ENCODE data around the gene EMILIN2.
A peak's percentile ranks its signal among the peaks of the same experiment; 100 is the strongest.

The EMILIN2 gene

DNA sequence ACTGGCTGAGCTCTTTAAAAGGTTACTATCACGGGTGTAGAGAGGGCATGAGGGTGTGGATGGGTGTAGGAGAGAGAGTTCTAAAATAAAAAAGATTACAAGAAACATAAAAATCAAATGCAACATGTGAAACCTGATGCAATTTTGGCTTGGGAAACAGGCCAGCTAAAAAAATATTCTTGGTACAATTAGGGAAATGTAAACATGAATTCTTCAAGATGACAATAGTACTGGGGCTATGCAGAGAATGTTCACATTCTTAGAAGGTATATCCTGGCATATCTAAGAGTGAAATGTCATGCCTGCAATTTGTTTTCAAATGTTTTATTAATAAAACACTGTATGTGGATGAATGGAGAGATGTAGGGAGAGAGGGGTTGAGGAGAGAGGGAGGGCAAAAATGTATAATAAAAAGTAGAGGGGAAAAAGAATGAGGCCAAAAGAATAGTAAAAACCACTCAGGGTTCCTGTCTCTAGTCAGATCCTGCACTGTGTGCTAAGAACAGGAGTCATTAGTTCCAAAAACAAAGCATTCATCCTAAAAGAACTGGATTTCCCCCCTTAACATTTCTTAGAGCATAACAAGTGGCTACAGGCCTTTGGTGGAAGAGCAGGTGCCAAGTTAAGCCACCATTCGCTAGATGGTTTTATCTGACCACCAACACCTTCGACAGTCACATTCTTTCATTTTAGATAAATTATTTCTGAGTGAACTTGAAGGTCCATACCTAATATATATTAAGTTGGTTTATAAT is 88.8 kb downstream of the EMILIN2 start:
- Histone ChIP-seq H3K4me3 (ENCODE audit: low read length, poor library complexity, severe bottlenecking) (no peak overlapping the region), H3K27me3 (ENCODE audit: insufficient read depth, low read length, poor library complexity, severe bottlenecking) (no peaks in the 10 kb centered on the region), H3K79me2 (ENCODE audit: insufficient read depth, low read length) (no peaks in the 10 kb centered on the region), H3K4me1 (ENCODE audit: insufficient read depth, low read length, poor library complexity, severe bottlenecking) (no peaks in the 10 kb centered on the region), H4K20me1 (ENCODE audit: insufficient read depth, low read length, poor library complexity, severe bottlenecking) (no peaks in the 10 kb centered on the region), H3K9me2 (replicated peaks; ENCODE audit: low read depth, low read length) (no peaks in the 10 kb centered on the region), H3K9me3 (ENCODE audit: insufficient read depth, low read depth, low read length) (no peaks in the 10 kb centered on the region), H3K4me2 (ENCODE audit: low read depth, low read length, poor library complexity, severe bottlenecking) (no peak overlapping the region), H2AFZ (ENCODE audit: low read length) (no peak overlapping the region), H3K36me3 (ENCODE audit: insufficient read depth, low read length) (peaks cover 87% of the 10 kb centered on the region), H3F3A (ENCODE audit: low read depth) (no peaks in the 10 kb centered on the region), H3K9ac (ENCODE audit: low read depth, low read length, poor library complexity, severe bottlenecking) (no peak overlapping the region)
- no peak for TF ChIP-seq EZH2phosphoT487 (IDR thresholded peaks at IDR 0.05; ENCODE audit: borderline replicate concordance)
- TF ChIP-seq, protein P1, sequence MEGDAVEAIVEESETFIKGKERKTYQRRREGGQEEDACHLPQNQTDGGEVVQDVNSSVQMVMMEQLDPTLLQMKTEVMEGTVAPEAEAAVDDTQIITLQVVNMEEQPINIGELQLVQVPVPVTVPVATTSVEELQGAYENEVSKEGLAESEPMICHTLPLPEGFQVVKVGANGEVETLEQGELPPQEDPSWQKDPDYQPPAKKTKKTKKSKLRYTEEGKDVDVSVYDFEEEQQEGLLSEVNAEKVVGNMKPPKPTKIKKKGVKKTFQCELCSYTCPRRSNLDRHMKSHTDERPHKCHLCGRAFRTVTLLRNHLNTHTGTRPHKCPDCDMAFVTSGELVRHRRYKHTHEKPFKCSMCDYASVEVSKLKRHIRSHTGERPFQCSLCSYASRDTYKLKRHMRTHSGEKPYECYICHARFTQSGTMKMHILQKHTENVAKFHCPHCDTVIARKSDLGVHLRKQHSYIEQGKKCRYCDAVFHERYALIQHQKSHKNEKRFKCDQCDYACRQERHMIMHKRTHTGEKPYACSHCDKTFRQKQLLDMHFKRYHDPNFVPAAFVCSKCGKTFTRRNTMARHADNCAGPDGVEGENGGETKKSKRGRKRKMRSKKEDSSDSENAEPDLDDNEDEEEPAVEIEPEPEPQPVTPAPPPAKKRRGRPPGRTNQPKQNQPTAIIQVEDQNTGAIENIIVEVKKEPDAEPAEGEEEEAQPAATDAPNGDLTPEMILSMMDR (conservative IDR thresholded peaks at IDR 0.05; ENCODE audit: low read length), result no peak

DNA sequence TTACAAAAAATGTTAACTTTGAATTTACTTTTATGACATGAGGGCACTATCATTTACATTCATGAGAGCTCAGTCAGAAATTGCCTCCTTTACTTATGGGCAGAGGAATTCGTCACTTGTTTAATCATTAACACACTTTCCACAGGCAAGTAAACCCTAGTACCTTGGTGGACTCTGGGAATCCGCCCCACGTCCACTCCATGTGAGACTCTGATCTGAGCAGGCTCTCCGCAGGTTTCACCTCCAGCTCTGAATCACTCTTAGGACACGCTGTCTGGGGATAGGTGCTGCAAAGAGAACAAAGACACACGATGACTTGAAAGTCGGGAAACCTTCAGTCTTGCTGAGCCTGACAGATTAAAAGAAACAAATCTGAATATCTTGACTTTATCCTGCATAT is 92.5 kb downstream of the EMILIN2 start:
- no peak overlapping the region for H2AFZ ChIP-seq (ENCODE audit: low read length)
- H3K9me3 ChIP-seq (ENCODE audit: insufficient read depth, low read depth, low read length), result no peaks in the 10 kb centered on the region
- no peak for TF ChIP-seq EZH2phosphoT487 (IDR thresholded peaks at IDR 0.05; ENCODE audit: borderline replicate concordance)
- TF ChIP-seq, protein P1 (conservative IDR thresholded peaks at IDR 0.05; ENCODE audit: low read length), result no peak
- no peaks in the 10 kb centered on the region for H3K79me2 ChIP-seq (ENCODE audit: insufficient read depth, low read length)
- no peaks in the 10 kb centered on the region for H3K27me3 ChIP-seq (ENCODE audit: insufficient read depth, low read length, poor library complexity, severe bottlenecking)
- no peak overlapping the region for H3K4me2 ChIP-seq (ENCODE audit: low read depth, low read length, poor library complexity, severe bottlenecking)
- H3K9me2 ChIP-seq (replicated peaks; ENCODE audit: low read depth, low read length), result no peaks in the 10 kb centered on the region
- no peaks in the 10 kb centered on the region for H3F3A ChIP-seq (ENCODE audit: low read depth)
- H4K20me1 ChIP-seq (ENCODE audit: insufficient read depth, low read length, poor library complexity, severe bottlenecking), result peaks cover 4% of the 10 kb centered on the region
- no peak overlapping the region for H3K4me3 ChIP-seq (ENCODE audit: low read length, poor library complexity, severe bottlenecking)
- H3K9ac ChIP-seq (ENCODE audit: low read depth, low read length, poor library complexity, severe bottlenecking), result no peak overlapping the region
- H3K4me1 ChIP-seq (ENCODE audit: insufficient read depth, low read length, poor library complexity, severe bottlenecking), result no peaks in the 10 kb centered on the region
- H3K36me3 ChIP-seq (ENCODE audit: insufficient read depth, low read length), result peaks cover 51% of the 10 kb centered on the region

DNA sequence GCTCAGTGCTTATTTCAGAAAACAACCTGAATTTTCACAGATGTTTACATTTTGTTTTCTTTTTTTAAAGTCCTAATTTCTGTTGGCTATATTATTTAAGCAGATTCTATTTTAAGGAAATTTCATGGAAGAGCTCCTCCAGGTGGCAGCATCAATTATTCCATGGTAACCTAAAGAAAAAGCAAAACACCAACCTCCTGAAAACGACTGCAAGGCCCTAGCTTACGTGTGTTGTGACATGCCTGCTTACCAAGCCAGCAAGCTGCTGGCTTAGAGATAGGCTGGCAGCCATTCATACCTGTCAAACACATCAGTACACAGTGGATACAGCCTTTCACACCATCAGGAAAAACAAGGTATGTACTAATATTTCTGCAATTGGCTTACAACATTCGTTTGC is 101.2 kb downstream of the EMILIN2 start:
- no peak for TF ChIP-seq EZH2phosphoT487 (IDR thresholded peaks at IDR 0.05; ENCODE audit: borderline replicate concordance)
- TF ChIP-seq, protein P1 (conservative IDR thresholded peaks at IDR 0.05; ENCODE audit: low read length), result peak; percentile 49
- Histone ChIP-seq H3K4me1 (ENCODE audit: insufficient read depth, low read length, poor library complexity, severe bottlenecking) (no peaks in the 10 kb centered on the region), H3F3A (ENCODE audit: low read depth) (no peaks in the 10 kb centered on the region), H3K9me3 (ENCODE audit: insufficient read depth, low read depth, low read length) (no peaks in the 10 kb centered on the region), H3K9ac (ENCODE audit: low read depth, low read length, poor library complexity, severe bottlenecking) (no peak overlapping the region), H3K79me2 (ENCODE audit: insufficient read depth, low read length) (no peaks in the 10 kb centered on the region), H3K27me3 (ENCODE audit: insufficient read depth, low read length, poor library complexity, severe bottlenecking) (no peaks in the 10 kb centered on the region), H3K4me3 (ENCODE audit: low read length, poor library complexity, severe bottlenecking) (no peak overlapping the region), H3K36me3 (ENCODE audit: insufficient read depth, low read length) (peaks cover 59% of the 10 kb centered on the region), H2AFZ (ENCODE audit: low read length) (no peak overlapping the region), H3K9me2 (replicated peaks; ENCODE audit: low read depth, low read length) (no peaks in the 10 kb centered on the region), H4K20me1 (ENCODE audit: insufficient read depth, low read length, poor library complexity, severe bottlenecking) (no peaks in the 10 kb centered on the region), H3K4me2 (ENCODE audit: low read depth, low read length, poor library complexity, severe bottlenecking) (no peak overlapping the region)

All from Loucy (cell line).